Retinal pigment epithelial cell (primary cell): ENCODE results near the gene MIB2.

Experiments
- DNase-seq: peaks from one replicate; pipeline ENCODE4 v3.0.0-alpha.2; 2010; ENCODE audit warnings: low read depth
- H3K4me3 ChIP-seq: 2 replicates; pipeline ENCODE4 v1.5.1; 2011; ENCODE audit warnings: mild to moderate bottlenecking, low read length, control low read depth, moderate library complexity
- CTCF ChIP-seq: conservative IDR thresholded peaks from 2 replicates; pipeline ENCODE4 v1.5.1; 2011; ENCODE audit warnings: low read depth, low read length, control low read depth, inconsistent platforms

Gene MIB2

GRCh38 chr1:1677718-1678580 lies 62.6 kb downstream of the MIB2 start:
- H3K4me3 ChIP-seq: no peak overlapping the region
- DNase-seq: no peak

GRCh38 chr1:1678581-1679380 lies 63.5 kb downstream of the MIB2 start:
- TF ChIP-seq CTCF: peak; percentile 56
- DNase-seq: no peak
- H3K4me3 ChIP-seq: no peak overlapping the region

More at GRCh38 chr1:1677718-1678580, 62.6 kb downstream of the MIB2 start:
- TF ChIP-seq CTCF: no peak
